Caco-2 (cell line): ENCODE results near the gene APIP. TPM values are rescaled to one million over a fixed set of nuclear protein-coding genes. Genes with fewer than 3 reads are reported as not detected.
A peak's percentile ranks its signal among the peaks of the same experiment; 100 is the strongest.
"Not testable (repeated sequence)": the region's sequence is repeated elsewhere in the genome, so short reads cannot be mapped to it uniquely, and the experiment has no call there.

ENCODE experiments used
- BruUV-seq: library from RNA; stranded (reverse); fragments of 400-500 nt; replicated peaks from 2 replicates; lab custom pipeline; 2021; lab: Mats Ljungman, UMichigan
- CTCF ChIA-PET: fragments of 300-600 bp; sonication (Branson Sonifier 250); formaldehyde crosslinking; loops from one replicate; lab custom pipeline; 2022; ENCODE audit warnings: antibody characterized with exemption; lab: Charles Lee
- POLR2A ChIA-PET: fragments of 300-600 bp; sonication (Branson Sonifier 250); formaldehyde crosslinking; loops from one replicate; lab custom pipeline; 2022; ENCODE audit warnings: antibody characterized with exemption; lab: Charles Lee
- DNase-seq, 2 experiments: peaks; one replicate each; pipeline versions ENCODE4 v3.0.0 to v3.0.0-alpha.2; 2020 to 2022
- H3K27me3 ChIP-seq: replicated peaks from 2 replicates; pipeline ENCODE4 v1.6.0; 2011; ENCODE audit warnings: low read length; ENCODE audit not compliant: control insufficient read depth, insufficient read depth
- H3K36me3 ChIP-seq: 2 replicates; pipeline ENCODE4 v1.5.1; 2011; ENCODE audit warnings: low read length; ENCODE audit not compliant: control insufficient read depth, insufficient read depth
- H3K4me1 ChIP-seq: fragments of 250-450 bp; sonication (Bioruptor Pico); 2 replicates; pipeline ENCODE4 v1.5.1; 2020; ENCODE audit warnings: mild to moderate bottlenecking
- H3K4me3 ChIP-seq: 2 replicates; pipeline ENCODE4 v1.5.1; 2011; ENCODE audit warnings: low read depth, mild to moderate bottlenecking, control low read depth, low read length
- H3K9me3 ChIP-seq: fragments of 250-450 bp; sonication (Bioruptor Pico); 2 replicates; pipeline ENCODE4 v1.5.1; 2020; ENCODE audit warnings: mild to moderate bottlenecking, moderate library complexity
- H3K27ac Mint-ChIP-seq: one replicate; pipeline ENCODE4 v1.8.0; 2022; ENCODE audit warnings: mixed read lengths; ENCODE audit not compliant: unreplicated experiment
- H3K27me3 Mint-ChIP-seq: one replicate; pipeline ENCODE4 v1.8.0; 2022; ENCODE audit warnings: mixed read lengths; ENCODE audit not compliant: insufficient read depth, unreplicated experiment
- H3K36me3 Mint-ChIP-seq: one replicate; pipeline ENCODE4 v1.8.0; 2022; ENCODE audit warnings: mild to moderate bottlenecking, mixed read lengths; ENCODE audit not compliant: insufficient read depth, unreplicated experiment
- H3K4me1 Mint-ChIP-seq: one replicate; pipeline ENCODE4 v1.8.0; 2022; ENCODE audit warnings: low read depth, mixed read lengths; ENCODE audit not compliant: unreplicated experiment
- H3K4me3 Mint-ChIP-seq: one replicate; pipeline ENCODE4 v1.8.0; 2022; ENCODE audit warnings: mild to moderate bottlenecking, moderate library complexity, mixed read lengths; ENCODE audit not compliant: unreplicated experiment
- H3K9me3 Mint-ChIP-seq: one replicate; pipeline ENCODE4 v1.8.0; 2022; ENCODE audit warnings: mixed read lengths; ENCODE audit not compliant: unreplicated experiment
- intact Hi-C: fragments of 100-400 bp; cut with micrococcal nuclease; formaldehyde crosslinking; loops from one replicate; pipeline ENCODE4 v1.10.0; 2022; ENCODE audit not compliant: unreplicated experiment
- total RNA-seq: library from RNA; stranded (reverse); gene quantifications from 2 replicates; pipeline ENCODE4 v1.2.3, GENCODE V29; 2022
- TF ChIP-seq, protein P1 (sequence below), 2 experiments: fragments of 200-600 bp in 1 of 2; IDR thresholded peaks; 1 replicate in 1 of 2; 2 replicates in 1 of 2; pipeline versions ENCODE4 v1.5.1 to v1.8.0; 2011 to 2022; ENCODE audit warnings: antibody characterized with exemption in 1 of 2, control low read depth in 1 of 2, inconsistent platforms in 1 of 2, low read depth in 1 of 2, low read length in 1 of 2, mild to moderate bottlenecking in 1 of 2, moderate library complexity in 1 of 2; ENCODE audit not compliant: insufficient read depth in 1 of 2, severe bottlenecking in 1 of 2, unreplicated experiment in 1 of 2

The APIP gene
- total RNA-seq, 1 experiment from 2014 or later: 19.8 TPM

DNA sequence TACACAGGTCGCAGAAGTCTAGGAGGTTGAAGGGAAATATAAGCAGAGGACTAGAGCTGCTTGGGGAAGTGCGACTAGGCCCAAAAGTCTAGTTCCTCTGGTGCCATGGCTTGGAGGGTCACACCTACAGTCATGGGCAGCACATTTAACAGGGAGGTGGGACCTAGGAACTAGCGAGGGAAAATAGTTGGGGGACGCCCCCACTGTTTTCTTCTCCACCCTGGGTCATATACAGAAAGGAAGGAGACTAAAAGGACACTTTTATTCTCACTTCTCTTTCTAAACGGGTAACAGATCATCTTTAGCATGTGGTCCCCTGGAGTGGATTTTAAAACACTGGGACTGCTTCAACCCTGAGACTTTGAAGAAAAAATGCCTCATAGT, 16.6 kb downstream of the APIP start:
- Mint-ChIP-seq H3K27me3 (no peaks in the 10 kb centered on the region), H3K36me3 (peaks cover 8% of the 10 kb centered on the region), H3K4me1 (no peaks in the 10 kb centered on the region), H3K27ac (no peak overlapping the region), H3K9me3 (peaks cover 42% of the 10 kb centered on the region), H3K4me3 (no peak overlapping the region)
- Histone ChIP-seq H3K4me1 (no peaks in the 10 kb centered on the region), H3K9me3 (peaks cover 32% of the 10 kb centered on the region), H3K27me3 (no peaks in the 10 kb centered on the region), H3K4me3 (no peak overlapping the region), H3K36me3 (0 out of 2 replicates have a peak, but pooled peaks cover 1% of the 10 kb centered on the region)
- BruUV-seq: no TSS peak
- POLR2A ChIA-PET: no interaction called here
- CTCF ChIA-PET: no interaction called here
- peak in 1 of 2 experiments; percentile 52 for DNase-seq
- intact Hi-C loops: no loop called here
- TF ChIP-seq, protein P1, sequence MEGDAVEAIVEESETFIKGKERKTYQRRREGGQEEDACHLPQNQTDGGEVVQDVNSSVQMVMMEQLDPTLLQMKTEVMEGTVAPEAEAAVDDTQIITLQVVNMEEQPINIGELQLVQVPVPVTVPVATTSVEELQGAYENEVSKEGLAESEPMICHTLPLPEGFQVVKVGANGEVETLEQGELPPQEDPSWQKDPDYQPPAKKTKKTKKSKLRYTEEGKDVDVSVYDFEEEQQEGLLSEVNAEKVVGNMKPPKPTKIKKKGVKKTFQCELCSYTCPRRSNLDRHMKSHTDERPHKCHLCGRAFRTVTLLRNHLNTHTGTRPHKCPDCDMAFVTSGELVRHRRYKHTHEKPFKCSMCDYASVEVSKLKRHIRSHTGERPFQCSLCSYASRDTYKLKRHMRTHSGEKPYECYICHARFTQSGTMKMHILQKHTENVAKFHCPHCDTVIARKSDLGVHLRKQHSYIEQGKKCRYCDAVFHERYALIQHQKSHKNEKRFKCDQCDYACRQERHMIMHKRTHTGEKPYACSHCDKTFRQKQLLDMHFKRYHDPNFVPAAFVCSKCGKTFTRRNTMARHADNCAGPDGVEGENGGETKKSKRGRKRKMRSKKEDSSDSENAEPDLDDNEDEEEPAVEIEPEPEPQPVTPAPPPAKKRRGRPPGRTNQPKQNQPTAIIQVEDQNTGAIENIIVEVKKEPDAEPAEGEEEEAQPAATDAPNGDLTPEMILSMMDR (IDR thresholded peaks at IDR 0.05; ENCODE audit: insufficient read depth in 1 of 2, low read depth in 1 of 2, low read length in 1 of 2, severe bottlenecking in 1 of 2, unreplicated experiment in 1 of 2): no peak

- H3K9me3 Mint-ChIP-seq: peaks cover 42% of the 10 kb centered on the region
Observed at GRCh38 chr11:34898474-34898873, 17.7 kb downstream of the APIP start.

GRCh38 chr11:34897171-34897870, 18.9 kb downstream of the APIP start:
- Histone ChIP-seq H3K9me3 (peaks cover 32% of the 10 kb centered on the region), H3K27me3 (no peaks in the 10 kb centered on the region), H3K36me3 (0 out of 2 replicates have a peak, but pooled peaks cover 1% of the 10 kb centered on the region), H3K4me1 (no peaks in the 10 kb centered on the region), H3K4me3 (no peak overlapping the region)
- no peak for DNase-seq
- no TSS peak for BruUV-seq
- Mint-ChIP-seq H3K36me3 (peaks cover 8% of the 10 kb centered on the region), H3K4me1 (no peaks in the 10 kb centered on the region), H3K9me3 (peaks cover 42% of the 10 kb centered on the region), H3K27me3 (no peaks in the 10 kb centered on the region), H3K4me3 (no peak overlapping the region), H3K27ac (no peak overlapping the region)
- TF ChIP-seq, protein P1 (IDR thresholded peaks at IDR 0.05; ENCODE audit: insufficient read depth in 1 of 2, low read depth in 1 of 2, low read length in 1 of 2, severe bottlenecking in 1 of 2, unreplicated experiment in 1 of 2): no peak
- POLR2A ChIA-PET: no interaction called here
- intact Hi-C loops: no loop called here
- CTCF ChIA-PET: no interaction called here

More at GRCh38 chr11:34898474-34898873, 17.7 kb downstream of the APIP start:
- no peak for DNase-seq
- Histone ChIP-seq H3K9me3 (peaks cover 32% of the 10 kb centered on the region), H3K4me3 (no peak overlapping the region), H3K4me1 (no peaks in the 10 kb centered on the region), H3K36me3 (0 out of 2 replicates have a peak, but pooled peaks cover 1% of the 10 kb centered on the region), H3K27me3 (no peaks in the 10 kb centered on the region)
- Mint-ChIP-seq H3K4me3 (no peak overlapping the region), H3K27me3 (no peaks in the 10 kb centered on the region), H3K4me1 (no peaks in the 10 kb centered on the region), H3K27ac (no peak overlapping the region), H3K36me3 (peaks cover 8% of the 10 kb centered on the region)
- no TSS peak for BruUV-seq
- POLR2A ChIA-PET: no interaction called here
- CTCF ChIA-PET: interaction anchor here (0.7 kb wide), 1 partner anchor 23 kb away, joined by 7 read pairs; no protein-coding TSS in a partner anchor
- TF ChIP-seq, protein P1 (IDR thresholded peaks at IDR 0.05; ENCODE audit: insufficient read depth in 1 of 2, low read depth in 1 of 2, low read length in 1 of 2, severe bottlenecking in 1 of 2, unreplicated experiment in 1 of 2): no peak
- intact Hi-C loops: no loop called here

- H3K4me3 Mint-ChIP-seq, H3K4me1 ChIP-seq, H3K27me3 Mint-ChIP-seq, CTCF ChIA-PET, DNase-seq, H3K36me3 ChIP-seq, H3K36me3 Mint-ChIP-seq, POLR2A ChIA-PET, H3K27ac Mint-ChIP-seq, H3K27me3 ChIP-seq, intact Hi-C loops, H3K4me1 Mint-ChIP-seq, BruUV-seq, H3K4me3 ChIP-seq: not testable (repeated sequence)
- H3K9me3 ChIP-seq: peaks cover 27% of the 10 kb centered on the region
- H3K9me3 Mint-ChIP-seq: peaks cover 42% of the 10 kb centered on the region
Observed at GRCh38 chr11:34896191-34896590, 20.0 kb downstream of the APIP start.
